Putamen (tissue), 1 donor: Measurements from ENCODE around the gene ZDHHC14.
"Not testable (repeated sequence)": the region's sequence is repeated elsewhere in the genome, so short reads cannot be mapped to it uniquely, and the experiment has no call there.

Experiments
- DNase-seq: peaks from one replicate; pipeline ENCODE4 v3.0.0-alpha.2; 2016; ENCODE audit warnings: low spot score

The ZDHHC14 gene

DNA sequence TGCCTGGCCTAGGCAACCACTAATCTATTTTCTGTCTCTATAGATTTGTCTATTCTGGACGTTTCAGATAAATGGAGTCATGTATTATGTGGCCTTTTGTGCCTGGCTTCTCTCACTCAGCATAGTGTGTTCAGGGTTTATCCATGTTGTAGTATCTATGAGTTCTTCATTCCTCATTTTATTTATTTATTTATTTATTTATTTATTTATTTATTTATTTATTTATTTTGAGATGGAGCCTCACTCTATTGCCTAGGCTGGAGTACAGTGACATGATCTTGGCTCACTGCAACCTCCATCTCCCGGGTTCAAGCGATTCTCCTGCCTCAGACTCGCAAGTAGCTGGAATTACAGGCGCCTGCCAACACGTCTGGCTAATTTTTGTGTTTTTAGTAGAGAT lies 86.3 kb downstream of the ZDHHC14 start:
- not testable (repeated sequence) for DNase-seq

- no peak for DNase-seq
Measured at GRCh38 chr6:157468054-157468453, 87.1 kb downstream of the ZDHHC14 start.

DNA sequence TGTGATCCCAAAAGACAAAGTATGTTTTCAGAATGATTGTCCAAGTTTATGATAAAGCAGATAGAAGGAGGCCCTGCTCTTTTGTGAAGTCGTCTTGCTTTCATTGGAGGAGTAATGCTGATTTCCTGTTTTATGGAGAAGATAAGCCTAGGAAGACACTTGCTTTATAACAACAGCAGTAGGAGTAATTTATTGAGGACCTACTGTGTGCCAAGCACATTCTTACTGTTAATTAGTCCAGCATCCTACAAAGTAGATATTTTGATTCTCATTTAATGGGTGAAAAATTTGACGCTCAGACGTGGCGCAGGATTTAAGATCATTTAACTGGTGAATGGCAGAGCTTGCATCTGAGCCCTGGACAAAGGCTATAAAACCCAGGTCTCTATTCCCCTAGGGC lies 87.6 kb downstream of the ZDHHC14 start:
- no peak for DNase-seq

- DNase-seq: no peak
Measured at GRCh38 chr6:157469378-157469777, 88.4 kb downstream of the ZDHHC14 start.

GRCh38 chr6:157471077-157471686 lies 90.2 kb downstream of the ZDHHC14 start:
- no peak for DNase-seq

DNA sequence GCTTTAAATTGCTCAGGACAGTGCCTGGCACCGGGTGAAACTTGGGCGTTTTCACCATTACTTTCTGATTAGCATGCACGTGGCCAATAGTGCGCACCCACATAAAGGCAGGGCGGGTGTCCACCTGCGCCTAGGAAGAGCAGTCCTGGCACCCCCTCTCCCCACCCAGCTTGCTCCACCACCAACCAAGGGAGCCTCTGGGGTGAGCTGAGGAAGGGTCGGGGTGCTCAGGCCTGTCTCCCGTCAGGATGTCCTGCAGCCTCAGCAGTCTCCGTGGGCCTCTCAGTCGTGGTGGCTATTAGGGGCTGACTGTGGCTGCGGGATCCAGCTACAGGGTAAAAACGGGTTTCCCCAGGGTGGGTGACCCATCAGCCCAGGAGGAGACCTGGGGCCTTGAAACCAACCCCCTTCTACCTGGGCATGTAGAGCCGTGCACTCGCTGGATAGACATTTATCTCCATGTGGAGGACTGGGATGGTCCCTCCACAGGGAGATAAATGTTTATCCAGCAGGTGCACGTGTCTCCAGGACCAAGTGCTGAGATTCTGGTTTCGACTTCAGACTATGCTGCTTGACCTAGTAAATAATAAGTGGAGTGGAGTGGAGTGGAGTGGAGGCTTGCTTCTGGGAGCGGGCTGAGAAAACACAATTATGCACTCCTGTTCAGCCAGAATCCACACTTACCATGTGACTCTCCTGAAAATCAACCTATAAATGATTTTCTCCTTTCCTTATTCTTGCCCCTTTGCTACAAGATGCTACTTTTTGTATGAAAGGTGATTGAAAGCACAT lies 91.1 kb downstream of the ZDHHC14 start:
- no peak for DNase-seq

GRCh38 chr6:157476797-157477196 lies 95.8 kb downstream of the ZDHHC14 start:
- DNase-seq: no peak

DNA sequence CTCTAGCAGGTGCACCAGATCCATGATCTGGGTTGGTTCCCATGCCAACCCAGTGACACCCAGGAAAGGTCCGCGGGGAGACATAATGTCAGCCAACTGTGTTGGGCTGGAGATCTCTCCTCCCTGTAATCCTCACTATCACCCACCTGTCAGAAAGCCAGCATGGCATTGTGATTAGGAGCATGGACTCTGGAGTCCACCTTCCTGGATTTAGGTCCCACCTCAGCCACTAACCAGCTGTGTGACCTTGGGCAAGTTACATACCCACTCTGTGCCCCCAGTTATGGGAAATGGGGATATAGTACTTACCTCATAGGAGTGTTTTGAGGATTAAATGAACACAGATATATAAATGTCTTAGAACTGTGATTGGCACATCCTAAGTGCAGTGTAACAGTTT lies 97.9 kb downstream of the ZDHHC14 start:
- no peak for DNase-seq

- DNase-seq: no peak
Measured at GRCh38 chr6:157479464-157480303, 98.7 kb downstream of the ZDHHC14 start.

- DNase-seq: no peak
Measured at GRCh38 chr6:157481189-157481864, 100.3 kb downstream of the ZDHHC14 start.

GRCh38 chr6:157481865-157482249 lies 100.9 kb downstream of the ZDHHC14 start:
- DNase-seq: no peak

DNA sequence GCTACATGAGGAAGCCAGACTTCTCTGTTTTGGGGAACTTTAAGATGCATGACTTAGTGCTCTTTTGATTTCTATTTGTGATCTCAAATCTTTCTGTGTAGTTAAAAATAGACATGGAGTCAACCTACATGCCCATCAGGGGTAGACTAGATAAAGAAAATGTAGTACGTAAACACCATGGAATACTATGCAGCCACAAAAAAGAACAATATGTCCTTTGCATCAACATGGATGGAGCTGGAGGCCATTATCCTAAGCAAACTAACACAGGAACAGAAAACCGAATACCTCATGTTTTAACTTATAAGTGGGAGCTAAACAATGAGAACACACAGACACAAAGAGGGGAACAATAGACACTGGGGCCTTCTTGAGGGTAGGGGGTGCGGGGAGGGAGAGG lies 102.8 kb downstream of the ZDHHC14 start:
- DNase-seq: no peak

- no peak for DNase-seq
Measured at GRCh38 chr6:157484181-157484580, 103.2 kb downstream of the ZDHHC14 start.

GRCh38 chr6:157486572-157486971 lies 105.6 kb downstream of the ZDHHC14 start:
- no peak for DNase-seq

DNA sequence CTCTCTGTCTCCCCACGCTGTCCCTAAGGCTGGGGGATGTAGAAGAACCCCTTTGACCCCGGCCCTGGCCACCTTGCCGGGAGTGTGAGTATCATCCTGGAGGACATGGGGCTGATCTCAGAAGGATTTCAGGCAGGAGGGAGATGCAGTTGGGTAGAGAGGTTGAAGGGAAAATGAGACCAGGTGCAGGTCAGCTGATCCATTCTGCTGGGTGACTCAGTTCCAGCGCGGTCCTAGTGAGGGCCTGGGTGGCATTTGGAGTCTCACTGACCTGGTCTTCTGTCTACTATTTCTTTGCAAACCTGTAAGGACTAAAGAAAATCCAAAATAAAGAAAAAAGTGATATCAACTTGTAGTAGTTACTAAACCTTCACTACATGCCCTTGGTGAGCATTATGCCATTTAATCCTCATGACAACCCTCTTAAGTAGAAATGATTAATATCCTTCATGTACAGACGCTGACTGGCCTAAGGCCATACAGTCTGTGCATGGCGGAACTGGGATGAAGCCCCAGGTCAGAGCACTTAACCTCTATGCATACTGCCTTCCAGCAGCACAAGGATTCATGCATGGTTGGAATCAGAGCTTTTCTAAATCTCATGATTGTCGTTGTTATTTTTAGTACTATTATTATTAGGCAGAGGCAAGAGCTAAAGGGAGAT lies 106.3 kb downstream of the ZDHHC14 start:
- no peak for DNase-seq

DNA sequence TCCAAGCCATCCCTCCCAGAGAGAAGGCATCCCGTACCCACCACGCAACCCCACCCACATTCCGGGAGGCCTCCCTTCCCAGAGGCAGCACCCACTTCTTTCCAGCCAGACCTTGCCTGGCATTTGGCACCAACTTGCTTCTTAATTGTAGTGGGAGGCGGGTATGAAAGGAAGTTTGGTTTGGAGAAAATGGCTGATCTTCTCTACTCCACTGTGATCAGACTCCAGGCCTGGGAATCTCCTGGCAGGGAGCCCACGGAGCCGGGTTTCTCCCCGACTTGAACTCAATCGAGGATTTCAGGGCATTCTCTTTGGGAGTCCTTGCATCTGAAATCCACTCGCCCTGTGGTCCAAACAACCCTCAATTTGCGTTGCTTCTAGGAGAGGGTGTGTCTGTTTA lies 107.1 kb downstream of the ZDHHC14 start:
- no peak for DNase-seq

DNA sequence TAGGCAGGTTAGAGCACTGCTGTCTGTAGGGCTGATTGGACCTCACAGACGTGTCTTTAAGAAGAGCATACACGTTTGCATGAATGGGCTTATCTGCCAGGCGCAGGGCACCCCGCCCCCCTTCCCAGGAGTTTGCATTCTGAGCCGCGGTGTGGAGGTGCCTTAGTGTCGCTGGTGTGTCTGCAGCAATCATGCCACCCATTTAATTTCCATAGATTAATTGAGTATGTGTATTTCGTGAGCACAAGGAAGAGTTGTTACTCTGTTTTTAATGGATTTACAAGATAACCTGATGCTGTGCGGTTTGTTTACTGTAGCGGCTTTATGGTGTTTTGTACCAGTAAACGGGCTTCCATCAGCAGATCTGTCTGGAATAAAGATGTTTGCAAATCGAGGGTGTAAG lies 107.7 kb downstream of the ZDHHC14 start:
- no peak for DNase-seq

DNA sequence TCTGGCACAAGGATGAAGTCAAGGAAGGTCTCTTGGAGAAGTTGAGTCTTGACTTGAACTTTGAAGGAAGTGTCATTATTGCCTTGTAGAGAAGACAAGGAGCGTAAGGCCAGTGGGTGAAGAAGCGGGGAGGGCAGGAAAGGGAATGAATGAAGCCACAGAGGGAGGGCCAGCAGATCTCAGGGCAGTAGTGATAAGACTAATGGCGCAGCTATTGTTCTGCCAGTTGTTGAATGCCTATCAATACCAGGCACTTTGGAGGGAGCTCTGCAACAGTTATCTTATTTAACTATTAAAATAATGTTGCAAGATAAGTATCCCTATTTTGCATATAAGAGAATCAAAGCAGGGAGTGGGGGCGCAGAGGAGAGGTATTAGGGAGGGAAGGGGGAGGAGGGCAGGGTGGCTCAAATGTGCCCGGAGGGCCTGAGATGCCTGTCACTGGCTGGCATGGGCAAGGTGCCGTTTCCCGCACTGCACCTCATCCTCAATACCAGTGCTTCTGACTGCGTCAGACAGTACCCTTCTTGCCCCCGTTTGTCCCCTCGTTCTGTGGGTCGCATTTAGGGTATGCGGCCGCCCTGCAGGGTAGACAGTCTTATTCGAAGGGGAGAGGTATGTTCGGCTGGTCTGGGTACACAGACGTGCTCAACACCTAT lies 109.8 kb downstream of the ZDHHC14 start:
- DNase-seq: no peak

- DNase-seq: no peak
Measured at GRCh38 chr6:157491571-157492232, 110.7 kb downstream of the ZDHHC14 start.

GRCh38 chr6:157492249-157492648 lies 111.3 kb downstream of the ZDHHC14 start:
- no peak for DNase-seq

DNA sequence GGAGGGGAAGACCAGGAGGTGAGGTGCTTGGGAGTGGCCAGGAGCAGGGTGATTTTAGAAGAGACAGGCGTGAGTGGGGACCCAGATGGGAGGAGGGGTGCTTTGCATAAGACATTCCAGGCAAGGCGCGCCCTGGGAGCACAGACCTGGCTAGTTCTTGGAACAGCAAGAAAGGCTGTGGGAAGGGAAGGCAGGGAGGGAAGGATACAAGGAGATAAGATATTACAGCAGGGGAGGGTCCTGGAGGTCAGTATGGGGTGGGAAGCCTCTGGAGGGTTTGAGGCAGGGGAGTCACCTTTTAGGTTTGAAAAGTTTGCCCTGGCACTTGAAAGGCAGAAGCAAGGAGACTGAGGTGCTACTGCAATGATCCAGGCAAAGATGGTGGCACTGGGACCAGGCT lies 111.8 kb downstream of the ZDHHC14 start:
- DNase-seq: no peak
